Hepatocyte (in vitro differentiated cells): ENCODE measurements around the gene CAMK2N2. TPM values are rescaled to one million over a fixed set of nuclear protein-coding genes. Genes with fewer than 3 reads are reported as not detected.
"Not testable (repeated sequence)": the region's sequence is repeated elsewhere in the genome, so short reads cannot be mapped to it uniquely, and the experiment has no call there.

Experiments used
- DNase-seq: peaks from one replicate; pipeline ENCODE4 v3.0.0-alpha.2; 2016; ENCODE audit warnings: low spot score
- H2AFZ ChIP-seq: fragments of 200-600 bp; sonication (generic); 2 replicates; pipeline ENCODE4 v1.6.0; 2016; ENCODE audit warnings: antibody characterized with exemption, mild to moderate bottlenecking
- H3K27ac ChIP-seq: fragments of 200-600 bp; sonication (generic); 2 replicates; pipeline ENCODE4 v1.5.1; 2016; ENCODE audit warnings: mild to moderate bottlenecking
- H3K27me3 ChIP-seq: fragments of 200-600 bp; sonication (generic); 2 replicates; pipeline ENCODE4 v1.6.1; 2016
- H3K36me3 ChIP-seq: fragments of 200-600 bp; sonication (generic); replicated peaks from 2 replicates; pipeline ENCODE4 v1.5.1; 2016; ENCODE audit warnings: low read depth; ENCODE audit not compliant: insufficient read depth
- H3K4me1 ChIP-seq: fragments of 200-600 bp; sonication (generic); 2 replicates; pipeline ENCODE4 v1.5.1; 2016; ENCODE audit warnings: mild to moderate bottlenecking, moderate library complexity; ENCODE audit not compliant: insufficient read depth
- H3K4me2 ChIP-seq: fragments of 200-600 bp; sonication (generic); 2 replicates; pipeline ENCODE4 v1.6.0; 2016
- H3K4me3 ChIP-seq: fragments of 200-600 bp; sonication (generic); 2 replicates; pipeline ENCODE4 v1.5.1; 2016; ENCODE audit warnings: mild to moderate bottlenecking
- H3K79me2 ChIP-seq: fragments of 200-600 bp; sonication (generic); 2 replicates; pipeline ENCODE4 v1.6.0; 2017; ENCODE audit warnings: mild to moderate bottlenecking
- H3K9me2 ChIP-seq: fragments of 200-600 bp; sonication (generic); replicated peaks from 2 replicates; pipeline ENCODE4 v1.6.0; 2017; ENCODE audit warnings: mild to moderate bottlenecking; ENCODE audit not compliant: insufficient read depth
- H3K9me3 ChIP-seq: fragments of 200-600 bp; sonication (generic); 2 replicates; pipeline ENCODE4 v1.5.1; 2016; ENCODE audit warnings: low read depth, mild to moderate bottlenecking
- H4K20me1 ChIP-seq: fragments of 200-600 bp; sonication (generic); 2 replicates; pipeline ENCODE4 v1.6.0; 2016; ENCODE audit warnings: mild to moderate bottlenecking; ENCODE audit not compliant: insufficient read depth, poor library complexity, severe bottlenecking
- CTCF ChIP-seq: fragments of 200-600 bp; sonication (generic); IDR thresholded peaks from 2 replicates; pipeline ENCODE4 v1.5.1; 2016; ENCODE audit warnings: antibody characterized with exemption, mild to moderate bottlenecking; ENCODE audit not compliant: poor library complexity
- EZH2 ChIP-seq: fragments of 200-600 bp; sonication (generic); IDR thresholded peaks from 2 replicates; pipeline ENCODE4 v1.6.1; 2016; ENCODE audit warnings: antibody characterized with exemption, mild to moderate bottlenecking, borderline replicate concordance
- EZH2phosphoT487 ChIP-seq: fragments of 200-600 bp; sonication (generic); IDR thresholded peaks from one replicate; pipeline ENCODE4 v1.6.1; 2018; ENCODE audit warnings: antibody characterized with exemption, mild to moderate bottlenecking, low read depth, moderate library complexity; ENCODE audit not compliant: unreplicated experiment, severe bottlenecking
- WGBS: methylation state at CpG from one replicate; pipeline ENCODE4 v1.1.6; 2016; ENCODE audit warnings: low lambda C conversion rate; ENCODE audit errors: missing lambda C conversion rate; 5-methylcytosine and 5-hydroxymethylcytosine counted together
- polyA plus RNA-seq: library from polyadenylated mRNA; unstranded; fragments of >200 nt; fragmentation: Nextera tagmentation; extraction: Ambion mirVana; gene quantifications from 2 replicates; pipeline ENCODE4 v1.2.1, GENCODE V29; 2016
- total RNA-seq: library from RNA; depleted of rRNA; stranded (reverse); fragments of >200 nt; gene quantifications from 2 replicates; pipeline ENCODE4 v1.2.3, GENCODE V29; 2014

CAMK2N2 gene
- total and polyA plus RNA-seq, 2 experiments from 2014 or later, result 0.11 TPM; not detected in 1

DNA sequence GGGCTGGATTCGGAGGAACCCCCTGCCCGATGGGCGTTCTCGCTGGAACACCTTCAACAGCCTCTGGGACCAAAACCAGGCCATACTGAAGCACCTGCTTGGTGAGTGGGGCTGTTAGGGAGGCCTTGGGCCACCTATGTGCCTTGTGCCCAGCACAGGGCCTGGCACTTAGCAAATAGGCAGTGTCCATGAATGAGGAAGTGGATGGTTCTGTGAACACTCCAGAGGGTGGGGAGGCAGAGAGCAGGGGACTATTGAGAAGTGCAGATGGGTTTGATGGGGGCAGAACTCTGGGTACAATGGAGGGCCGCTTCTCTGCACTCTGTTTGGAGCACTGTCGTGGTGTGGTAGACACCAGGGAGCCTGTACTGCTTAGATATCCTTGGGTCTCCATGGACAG, 16.0 kb upstream of the CAMK2N2 start:
- H3K79me2 ChIP-seq, result no peaks in the 10 kb centered on the region
- DNase-seq, result no peak
- no peak overlapping the region for H2AFZ ChIP-seq
- no peaks in the 10 kb centered on the region for H3K36me3 ChIP-seq
- no peaks in the 10 kb centered on the region for H4K20me1 ChIP-seq
- no peaks in the 10 kb centered on the region for H3K4me1 ChIP-seq
- TF ChIP-seq EZH2, result no peak
- no peak for TF ChIP-seq CTCF
- TF ChIP-seq EZH2phosphoT487, result no peak
- H3K27ac ChIP-seq, result no peak overlapping the region
- no peak overlapping the region for H3K4me3 ChIP-seq
- WGBS, result 92% methylated on average over 6 of the region's 6 CpGs
- no peak overlapping the region for H3K4me2 ChIP-seq
- no peaks in the 10 kb centered on the region for H3K9me2 ChIP-seq
- no peaks in the 10 kb centered on the region for H3K9me3 ChIP-seq
- peaks cover 52% of the 10 kb centered on the region for H3K27me3 ChIP-seq

DNA sequence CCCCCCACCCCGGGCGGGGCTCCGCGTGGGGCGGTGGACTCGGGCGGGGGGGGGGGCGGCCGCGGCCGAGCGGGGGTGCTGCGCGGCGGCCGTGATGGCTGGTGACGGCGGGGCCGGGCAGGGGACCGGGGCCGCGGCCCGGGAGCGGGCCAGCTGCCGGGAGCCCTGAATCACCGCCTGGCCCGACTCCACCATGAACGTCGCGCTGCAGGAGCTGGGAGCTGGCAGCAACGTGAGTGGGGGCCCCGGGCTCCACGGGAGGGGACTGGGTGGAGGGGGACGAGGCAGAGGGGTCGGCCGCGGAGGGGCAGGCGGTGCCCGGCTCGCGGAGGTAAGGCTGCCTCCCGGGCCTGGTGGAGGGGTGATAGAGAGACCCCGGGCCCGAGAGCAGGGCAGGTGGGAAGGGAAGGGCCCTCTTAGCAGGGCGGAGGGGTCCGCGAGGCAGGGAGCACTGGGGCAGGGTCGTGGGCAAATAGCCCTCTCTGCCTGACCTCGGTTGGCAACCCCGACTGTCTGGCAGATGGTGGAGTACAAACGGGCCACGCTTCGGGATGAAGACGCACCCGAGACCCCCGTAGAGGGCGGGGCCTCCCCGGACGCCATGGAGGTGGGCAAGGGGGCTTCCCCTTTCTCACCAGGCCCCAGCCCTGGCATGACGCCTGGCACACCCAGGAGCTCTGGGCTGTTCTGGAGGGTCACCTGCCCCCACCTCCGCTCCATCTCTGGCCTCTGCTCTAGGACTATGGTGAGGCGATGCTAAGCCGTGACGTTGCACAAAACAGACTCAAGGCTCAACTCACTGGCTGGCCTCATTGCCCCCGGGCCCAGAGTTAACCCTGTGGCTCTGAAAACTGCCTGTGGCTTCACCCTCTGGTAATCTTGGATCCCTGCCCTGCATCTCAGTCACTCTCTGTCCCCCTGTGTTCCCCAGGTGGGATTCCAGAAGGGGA, 14.9 kb upstream of the CAMK2N2 start, which contains the start of gene ECE2:
Gene ECE2, plus strand, starts transcription at position 62 of the 950 bp plus-strand sequence. Its CDS starts 132 bp downstream, at position 194.
- H3K4me3 ChIP-seq, result no peak within 1 kb of the TSS
- H4K20me1 ChIP-seq, result no peaks in the 10 kb centered on the region
- peaks cover 54% of the 10 kb centered on the region for H3K27me3 ChIP-seq
- H3K9me2 ChIP-seq, result no peaks in the 10 kb centered on the region
- no peaks in the 10 kb centered on the region for H3K36me3 ChIP-seq
- no peak for DNase-seq
- peak within 1 kb of the TSS; percentile 59 for H3K4me2 ChIP-seq
- no peak within 1 kb of the TSS for H2AFZ ChIP-seq
- TF ChIP-seq CTCF, result no peak
- TF ChIP-seq EZH2, result no peak
- no peak for TF ChIP-seq EZH2phosphoT487
- no peaks in the 10 kb centered on the region for H3K9me3 ChIP-seq
- H3K79me2 ChIP-seq, result no peaks in the 10 kb centered on the region
- H3K4me1 ChIP-seq, result no peaks in the 10 kb centered on the region
- H3K27ac ChIP-seq, result no peak within 1 kb of the TSS
- 65% methylated on average over 23 of the region's 65 CpGs for WGBS

GRCh38 chr3:184275381-184275701, 14.0 kb upstream of the CAMK2N2 start:
- Histone ChIP-seq H3K9me2 (no peaks in the 10 kb centered on the region), H3K27ac (no peak overlapping the region), H3K4me3 (no peak overlapping the region), H3K79me2 (no peaks in the 10 kb centered on the region), H3K4me2 (no peak overlapping the region), H3K36me3 (no peaks in the 10 kb centered on the region), H3K4me1 (no peaks in the 10 kb centered on the region), H3K9me3 (no peaks in the 10 kb centered on the region), H3K27me3 (peaks cover 58% of the 10 kb centered on the region), H2AFZ (no peak overlapping the region), H4K20me1 (no peaks in the 10 kb centered on the region)
- WGBS, result 77% methylated on average over 12 of the region's 12 CpGs
- no peak for DNase-seq
- TF ChIP-seq EZH2, result peak; percentile 44
- no peak for TF ChIP-seq EZH2phosphoT487

- Histone ChIP-seq H3K9me3 (no peaks in the 10 kb centered on the region), H3K4me2 (no peak overlapping the region), H3K4me1 (no peaks in the 10 kb centered on the region), H2AFZ (no peak overlapping the region), H3K9me2 (no peaks in the 10 kb centered on the region), H3K4me3 (no peak overlapping the region), H3K79me2 (no peaks in the 10 kb centered on the region), H3K27me3 (peaks cover 50% of the 10 kb centered on the region), H3K27ac (no peak overlapping the region), H3K36me3 (no peaks in the 10 kb centered on the region), H4K20me1 (no peaks in the 10 kb centered on the region)
- TF ChIP-seq EZH2phosphoT487 (no peak), EZH2 (no peak), CTCF (no peak)
- no CpG with 5 or more reads among the region's 1 CpG for WGBS
- no peak for DNase-seq
These were observed 10.9 kb upstream of the CAMK2N2 start for GRCh38 chr3:184272269-184272668.

- H3K27ac ChIP-seq, DNase-seq, H3K36me3 ChIP-seq, H3K9me3 ChIP-seq, H3K4me2 ChIP-seq, H3K4me3 ChIP-seq, H2AFZ ChIP-seq, H3K79me2 ChIP-seq, H3K4me1 ChIP-seq, H4K20me1 ChIP-seq, H3K9me2 ChIP-seq: not testable (repeated sequence)
- peaks cover 38% of the 10 kb centered on the region for H3K27me3 ChIP-seq
- WGBS, result 100% methylated on average over 1 of the region's 1 CpG
These were observed 5.9 kb upstream of the CAMK2N2 start for GRCh38 chr3:184267249-184267648.
